ENCODE results near the gene FAM53C. TPM values are rescaled to one million over a fixed set of nuclear protein-coding genes. Genes with fewer than 3 reads are reported as not detected.
A peak's percentile ranks its signal among the peaks of the same experiment; 100 is the strongest.

FAM53C gene
- total and polyA plus RNA-seq, 2 experiments from 2014 or later, result 21.0 to 45.0 TPM

- Mint-ChIP-seq H3K27ac (no peak overlapping the region), H3K4me1 (peaks cover 24% of the 10 kb centered on the region), H3K27me3 (ENCODE audit: insufficient read depth, low read depth, poor library complexity) (peaks cover 12% of the 10 kb centered on the region), H3K9me3 (no peaks in the 10 kb centered on the region; the same call in 2 of the 3 replicates), H3K4me3 (peak overlapping the region; percentile 61; the same call in 1 of the 3 replicates), H3K36me3 (ENCODE audit: low read depth) (peaks cover 46% of the 10 kb centered on the region)
- Histone ChIP-seq H3K4me1 (ENCODE audit: insufficient read depth) (peaks cover 11% of the 10 kb centered on the region; the same call in 1 of the 2 replicates), H3K4me2 (no peak overlapping the region), H4K20me1 (replicated peaks; ENCODE audit: insufficient read depth) (0 out of 2 replicates have a peak, but pooled peaks cover 7% of the 10 kb centered on the region), H3K4me3 (no peak overlapping the region), H3K27me3 (ENCODE audit: insufficient read depth) (no peaks in the 10 kb centered on the region), H3F3A (replicated peaks; ENCODE audit: low read depth) (no peaks in the 10 kb centered on the region; the same call in 1 of the 2 replicates), H3K36me3 (ENCODE audit: insufficient read depth) (peaks cover 6% of the 10 kb centered on the region; the same call in 1 of the 2 replicates), H3K27ac (ENCODE audit: low read depth) (no peak overlapping the region), H2AFZ (no peak overlapping the region), H3K79me2 (replicated peaks; ENCODE audit: insufficient read depth) (peaks cover 32% of the 10 kb centered on the region), H3K9me2 (ENCODE audit: insufficient read depth) (no peaks in the 10 kb centered on the region; the same call in 1 of the 2 replicates)
- DNase-seq (ENCODE audit: low spot score) (no peak), ATAC-seq (no peak)
- TF ChIP-seq POLR2AphosphoS5 (IDR thresholded peaks at IDR 0.05; ENCODE audit: low read depth), result no peak
- TF ChIP-seq NANOG (IDR thresholded peaks at IDR 0.05; ENCODE audit: borderline replicate concordance), result no peak
These were observed 13.5 kb downstream of the FAM53C start for GRCh38 chr5:138351517-138351916.

GRCh38 chr5:138352071-138352721 lies 14.1 kb downstream of the FAM53C start, which contains the start of gene KDM3B:
TSS of gene KDM3B (plus strand) at chr5:138352685. CDS start at chr5:138352796, 111 bp downstream.
- Histone ChIP-seq H3K27ac (ENCODE audit: low read depth) (peak within 1 kb of the TSS; percentile 97), H3K4me2 (peak within 1 kb of the TSS; percentile 85), H3F3A (replicated peaks; ENCODE audit: low read depth) (no peaks in the 10 kb centered on the region; the same call in 1 of the 2 replicates), H3K27me3 (ENCODE audit: insufficient read depth) (no peaks in the 10 kb centered on the region), H3K4me3 (peak within 1 kb of the TSS; percentile 94), H2AFZ (peak within 1 kb of the TSS; percentile 64), H3K9me2 (ENCODE audit: insufficient read depth) (no peaks in the 10 kb centered on the region; the same call in 1 of the 2 replicates), H3K36me3 (ENCODE audit: insufficient read depth) (peaks cover under 1% of the 10 kb centered on the region; the same call in 1 of the 2 replicates), H3K4me1 (ENCODE audit: insufficient read depth) (peaks cover 11% of the 10 kb centered on the region; the same call in 1 of the 2 replicates), H3K79me2 (replicated peaks; ENCODE audit: insufficient read depth) (peaks cover 39% of the 10 kb centered on the region), H4K20me1 (replicated peaks; ENCODE audit: insufficient read depth) (0 out of 2 replicates have a peak, but pooled peaks cover 7% of the 10 kb centered on the region)
- DNase-seq (ENCODE audit: low spot score), result peak; percentile 84
- Mint-ChIP-seq H3K27ac (peak within 1 kb of the TSS; percentile 93), H3K27me3 (ENCODE audit: insufficient read depth, low read depth, poor library complexity) (peaks cover 12% of the 10 kb centered on the region), H3K4me1 (peaks cover 24% of the 10 kb centered on the region), H3K4me3 (peak within 1 kb of the TSS; percentile 91), H3K9me3 (no peaks in the 10 kb centered on the region; the same call in 2 of the 3 replicates), H3K36me3 (ENCODE audit: low read depth) (peaks cover 39% of the 10 kb centered on the region)
- ATAC-seq, result peak; percentile 63
- TF ChIP-seq CREB1 (CRISPR knock-in tag; IDR thresholded peaks at IDR 0.05; ENCODE audit: low read depth), result peak; percentile 71
- TF ChIP-seq NANOG (IDR thresholded peaks at IDR 0.05; ENCODE audit: borderline replicate concordance), result no peak
- TF ChIP-seq CTCF (conservative IDR thresholded peaks at IDR 0.05; ENCODE audit: low read depth in 2 of 2), result peak; percentile 85 to 96
- no peak for TF ChIP-seq ZNF331 (CRISPR knock-in tag; IDR thresholded peaks at IDR 0.05; ENCODE audit: low read depth)
- TF ChIP-seq ZNF462 (CRISPR knock-in tag; IDR thresholded peaks at IDR 0.05), result peak; percentile 48
- TF ChIP-seq, protein P1, sequence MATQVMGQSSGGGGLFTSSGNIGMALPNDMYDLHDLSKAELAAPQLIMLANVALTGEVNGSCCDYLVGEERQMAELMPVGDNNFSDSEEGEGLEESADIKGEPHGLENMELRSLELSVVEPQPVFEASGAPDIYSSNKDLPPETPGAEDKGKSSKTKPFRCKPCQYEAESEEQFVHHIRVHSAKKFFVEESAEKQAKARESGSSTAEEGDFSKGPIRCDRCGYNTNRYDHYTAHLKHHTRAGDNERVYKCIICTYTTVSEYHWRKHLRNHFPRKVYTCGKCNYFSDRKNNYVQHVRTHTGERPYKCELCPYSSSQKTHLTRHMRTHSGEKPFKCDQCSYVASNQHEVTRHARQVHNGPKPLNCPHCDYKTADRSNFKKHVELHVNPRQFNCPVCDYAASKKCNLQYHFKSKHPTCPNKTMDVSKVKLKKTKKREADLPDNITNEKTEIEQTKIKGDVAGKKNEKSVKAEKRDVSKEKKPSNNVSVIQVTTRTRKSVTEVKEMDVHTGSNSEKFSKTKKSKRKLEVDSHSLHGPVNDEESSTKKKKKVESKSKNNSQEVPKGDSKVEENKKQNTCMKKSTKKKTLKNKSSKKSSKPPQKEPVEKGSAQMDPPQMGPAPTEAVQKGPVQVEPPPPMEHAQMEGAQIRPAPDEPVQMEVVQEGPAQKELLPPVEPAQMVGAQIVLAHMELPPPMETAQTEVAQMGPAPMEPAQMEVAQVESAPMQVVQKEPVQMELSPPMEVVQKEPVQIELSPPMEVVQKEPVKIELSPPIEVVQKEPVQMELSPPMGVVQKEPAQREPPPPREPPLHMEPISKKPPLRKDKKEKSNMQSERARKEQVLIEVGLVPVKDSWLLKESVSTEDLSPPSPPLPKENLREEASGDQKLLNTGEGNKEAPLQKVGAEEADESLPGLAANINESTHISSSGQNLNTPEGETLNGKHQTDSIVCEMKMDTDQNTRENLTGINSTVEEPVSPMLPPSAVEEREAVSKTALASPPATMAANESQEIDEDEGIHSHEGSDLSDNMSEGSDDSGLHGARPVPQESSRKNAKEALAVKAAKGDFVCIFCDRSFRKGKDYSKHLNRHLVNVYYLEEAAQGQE (IDR thresholded peaks at IDR 0.05; ENCODE audit: unreplicated experiment), result no peak
- no peak for TF ChIP-seq STAT1 (IDR thresholded peaks at IDR 0.05; ENCODE audit: unreplicated experiment)
